GM18909 (cell line): Measurements from ENCODE around the gene LCLAT1.
"Not testable (repeated sequence)": the region's sequence is repeated elsewhere in the genome, so short reads cannot be mapped to it uniquely, and the experiment has no call there.

Experiments used
- ATAC-seq: cut with Tn5 transposase; IDR thresholded peaks from one replicate; pipeline ENCODE4 v1.9.1; 2021; ENCODE audit warnings: mild to moderate bottlenecking; ENCODE audit not compliant: unreplicated experiment, poor library complexity

The LCLAT1 gene

DNA sequence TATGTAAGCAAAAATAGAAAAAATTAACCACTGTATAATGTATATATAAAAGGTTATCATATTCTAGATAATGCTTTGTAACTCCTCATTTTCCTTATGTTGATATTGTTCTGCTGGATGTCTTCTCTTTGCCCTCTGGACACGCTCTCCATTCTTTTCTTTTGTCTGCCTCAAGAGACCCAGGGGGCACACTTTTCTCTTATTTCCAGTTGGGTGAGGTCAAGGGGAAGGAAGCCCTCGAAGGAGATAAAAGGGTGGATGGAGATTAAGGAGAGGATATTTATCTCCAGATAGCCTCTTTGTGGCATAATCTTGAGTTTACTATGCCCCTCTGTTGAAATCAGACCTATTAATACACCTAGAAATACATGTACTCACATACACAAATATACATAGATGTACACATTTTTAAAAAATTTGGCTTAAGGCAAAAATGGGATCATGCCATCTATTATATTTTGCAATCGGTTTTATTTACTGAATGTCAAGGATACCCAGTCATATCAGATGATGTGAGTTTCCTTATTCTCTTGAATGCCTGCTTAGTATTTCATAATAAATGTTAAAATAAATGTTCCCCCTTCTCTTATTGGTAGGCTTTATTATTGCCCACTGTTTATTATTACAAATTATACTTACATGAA, 65.3 kb downstream of the LCLAT1 start:
- no peak for ATAC-seq

DNA sequence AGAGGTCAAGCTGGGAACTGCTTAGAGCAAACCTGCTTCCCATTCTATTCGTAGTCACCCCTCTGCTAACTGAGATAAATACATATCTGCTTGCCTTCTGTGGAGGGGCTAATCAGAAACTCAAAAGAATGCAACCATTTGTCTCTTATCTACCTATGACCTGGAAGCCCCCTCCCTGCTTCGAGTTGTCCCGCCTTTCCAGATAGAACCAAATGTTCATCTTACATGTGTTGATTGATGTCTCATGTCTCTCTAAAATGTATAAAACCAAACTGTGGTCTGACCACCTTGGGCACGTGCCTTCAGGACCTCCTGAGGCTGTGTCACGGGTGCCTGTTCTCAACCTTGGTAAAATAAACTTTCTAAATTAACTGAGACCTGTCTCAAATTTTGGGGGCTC, 66.6 kb downstream of the LCLAT1 start:
- not testable (repeated sequence) for ATAC-seq

DNA sequence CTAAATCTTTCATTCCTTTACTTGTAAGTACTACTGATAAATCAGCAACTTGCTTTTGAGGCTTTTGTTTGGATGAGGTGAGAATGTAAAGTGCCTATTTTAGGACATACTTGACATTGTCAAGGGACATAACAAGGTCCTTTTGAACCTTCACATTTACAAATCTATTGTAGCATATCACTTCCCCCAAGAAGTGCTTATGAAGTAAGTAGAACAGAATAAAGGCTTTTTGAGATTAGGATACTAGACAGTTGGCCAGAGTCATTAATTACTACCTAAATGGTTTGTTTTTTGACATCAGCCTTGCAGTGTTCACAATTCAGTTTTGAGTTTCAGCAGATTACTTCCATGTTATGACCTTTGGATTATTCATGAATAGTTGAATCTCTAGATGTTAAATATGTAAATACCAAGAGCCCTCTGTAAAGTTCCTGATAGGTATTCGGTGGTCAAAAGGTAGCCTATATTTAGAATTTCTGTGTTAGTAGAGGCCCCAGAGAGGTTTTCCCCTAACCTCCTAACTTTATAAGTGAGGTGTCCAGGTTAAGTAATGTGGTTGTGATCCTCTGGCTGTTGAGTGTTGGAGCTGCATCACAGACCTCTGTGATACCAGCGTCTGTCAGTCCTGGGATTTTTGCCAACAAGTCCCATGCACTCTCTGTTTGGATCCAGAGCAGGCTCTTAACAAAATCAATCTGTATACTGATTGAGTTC, 67.2 kb downstream of the LCLAT1 start:
- ATAC-seq = no peak

DNA sequence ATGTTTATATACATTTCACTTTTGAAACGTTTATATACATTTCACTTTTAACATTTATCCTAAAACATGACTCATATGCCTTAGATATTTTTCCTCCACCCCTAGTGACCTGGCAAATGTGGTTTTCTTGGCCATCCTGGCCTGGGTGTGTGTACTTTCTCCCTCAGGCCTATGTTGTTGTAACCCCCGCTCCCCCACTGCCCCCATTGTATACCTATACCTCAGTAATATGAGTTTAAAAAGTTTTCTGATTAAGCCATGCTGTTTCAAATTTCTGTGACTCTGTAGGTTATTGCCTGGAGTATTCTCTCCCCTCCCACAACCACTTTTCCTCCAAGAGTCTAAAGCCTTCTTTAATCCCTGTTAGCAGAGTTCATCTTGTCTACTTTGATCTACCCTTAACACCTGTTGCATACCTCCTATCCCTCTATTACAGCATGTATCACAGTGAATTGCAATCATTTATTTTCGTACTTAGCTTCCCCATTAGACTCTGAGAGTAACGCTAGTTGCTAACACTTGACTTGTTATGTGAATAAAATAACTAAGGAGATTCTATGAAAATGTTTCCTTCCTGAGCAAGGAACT, 67.9 kb downstream of the LCLAT1 start:
- no peak for ATAC-seq

DNA sequence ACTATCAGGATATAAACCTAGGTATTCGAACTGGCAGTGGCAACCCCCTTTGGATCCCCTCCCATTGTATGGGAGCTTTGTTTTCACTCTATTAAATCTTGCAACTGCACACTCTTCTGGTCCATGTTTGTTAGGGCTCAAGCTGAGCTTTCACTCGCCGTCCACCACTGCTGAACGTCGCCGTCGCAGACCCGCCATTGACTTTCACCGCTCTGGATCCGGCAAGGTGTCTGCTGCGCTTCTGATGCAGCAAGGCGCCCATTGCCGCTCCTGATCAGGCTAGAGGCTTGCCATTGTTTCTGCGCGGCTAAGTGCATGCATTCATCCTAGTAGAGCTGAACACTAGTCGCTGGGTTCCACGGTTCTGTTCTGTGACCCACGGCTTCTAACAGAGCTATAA, 69.1 kb downstream of the LCLAT1 start:
- no peak for ATAC-seq

DNA sequence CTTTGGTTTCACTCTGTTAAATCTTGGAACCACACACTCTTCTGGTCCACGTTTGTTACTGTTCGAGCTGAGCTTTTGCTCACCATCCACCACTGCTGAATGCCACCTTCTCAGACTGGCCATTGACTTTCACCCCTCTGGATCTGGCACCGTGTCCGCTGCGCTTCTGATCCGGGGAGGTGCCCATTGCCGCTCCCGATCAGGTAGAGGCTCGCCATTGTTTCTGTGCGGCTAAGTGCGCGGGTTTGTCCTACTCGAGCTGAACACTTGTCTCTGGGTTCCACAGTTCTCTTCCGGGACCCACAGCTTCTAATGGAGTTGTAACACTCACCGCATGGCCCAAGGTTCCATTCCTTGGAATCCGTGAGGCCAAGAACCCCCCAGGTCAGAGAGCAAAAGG, 72.8 kb downstream of the LCLAT1 start:
- ATAC-seq = no peak

DNA sequence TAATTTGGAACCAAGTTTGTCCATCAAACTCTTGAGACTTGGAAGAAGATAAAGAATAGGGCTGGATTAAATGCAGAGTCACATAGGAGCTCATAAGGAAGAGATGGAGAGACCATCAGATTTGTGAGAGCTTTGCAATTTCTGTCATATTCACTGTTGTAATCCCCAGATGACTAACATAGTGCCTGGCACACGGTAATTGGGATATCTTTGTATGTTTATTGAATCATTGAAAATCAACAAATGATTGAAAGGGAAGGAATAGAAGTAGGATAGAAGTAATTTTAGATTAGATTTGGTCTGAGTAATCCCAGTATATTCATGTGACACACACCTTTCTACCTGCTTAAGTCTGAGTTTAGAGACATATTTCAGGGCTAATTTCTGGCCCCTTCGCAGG, 75.4 kb downstream of the LCLAT1 start:
- ATAC-seq = no peak

DNA sequence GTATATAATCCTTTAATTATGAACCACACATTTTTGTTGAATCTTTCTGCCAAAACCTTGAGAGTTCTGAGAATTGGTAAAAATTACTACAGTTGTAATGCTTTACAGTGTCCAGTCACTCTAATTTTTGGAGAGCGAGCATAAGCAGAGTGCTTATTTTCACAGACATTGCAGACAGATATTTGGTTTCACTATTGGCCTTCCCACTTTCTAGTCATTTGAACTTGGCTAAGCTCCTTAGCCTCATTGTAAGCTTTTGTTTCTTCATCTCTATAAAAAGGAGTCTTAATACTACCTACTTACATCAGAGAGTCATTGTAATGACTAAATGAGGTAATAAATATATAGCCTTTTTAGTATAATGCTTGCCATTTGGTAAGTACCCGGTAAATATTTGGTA, 80.4 kb downstream of the LCLAT1 start:
- ATAC-seq = no peak

DNA sequence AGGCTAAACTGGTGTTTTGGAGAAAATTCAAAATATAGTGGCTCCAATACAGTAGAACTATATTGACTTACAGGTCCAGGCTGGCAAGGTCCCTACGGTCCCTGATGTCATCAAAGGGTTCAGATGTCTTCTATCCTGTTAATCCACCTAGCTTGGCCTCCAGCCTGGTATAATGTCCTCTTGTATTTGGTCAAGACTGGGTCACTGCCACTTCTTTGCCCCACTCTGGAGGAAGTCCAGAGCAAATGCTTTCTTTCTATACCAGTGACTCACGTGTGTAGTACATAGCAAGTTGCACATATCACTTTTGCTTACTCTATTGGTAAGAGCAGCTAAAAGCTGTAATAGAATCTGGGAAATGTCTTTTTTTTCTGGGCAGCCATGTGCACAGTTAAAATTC, 80.8 kb downstream of the LCLAT1 start:
- no peak for ATAC-seq

DNA sequence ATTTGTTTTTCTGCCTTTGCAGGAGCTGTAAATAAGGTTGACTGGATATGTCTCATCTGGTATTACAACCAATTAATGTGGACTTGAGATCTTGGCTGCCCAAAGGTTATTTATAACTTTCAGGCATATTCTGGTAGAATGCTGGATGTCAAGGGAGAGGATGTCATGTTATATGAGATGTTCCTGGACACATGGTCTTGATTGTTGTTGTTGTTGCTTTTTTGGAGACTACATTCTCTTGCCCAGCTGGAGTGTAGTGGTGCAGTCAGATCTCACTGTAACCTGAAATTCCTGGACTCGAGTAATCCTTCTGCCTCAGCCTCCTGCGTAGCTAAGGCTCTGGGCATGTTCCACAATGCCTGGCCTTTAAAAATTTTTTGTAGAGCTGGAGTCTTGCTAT, 83.3 kb downstream of the LCLAT1 start:
- ATAC-seq = no peak

DNA sequence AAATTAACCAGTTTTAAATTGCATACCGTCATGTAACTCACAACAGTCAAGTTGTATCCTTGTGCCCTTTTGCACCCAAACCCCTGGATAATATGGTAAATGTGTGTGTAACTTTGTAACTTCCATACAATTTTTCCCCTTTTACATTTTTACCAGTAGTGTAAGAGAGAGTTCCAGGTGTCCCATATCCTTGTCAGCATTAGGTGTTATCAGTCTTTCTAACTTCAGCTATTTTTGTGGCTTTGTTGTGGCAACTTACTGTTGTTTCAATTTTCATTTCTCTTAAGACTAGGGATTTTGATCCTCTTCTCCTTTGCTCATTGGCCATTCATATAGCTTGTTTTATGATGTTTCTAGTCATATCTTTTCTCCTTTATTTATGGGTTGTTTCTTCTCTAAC, 94.6 kb downstream of the LCLAT1 start:
- no peak for ATAC-seq

DNA sequence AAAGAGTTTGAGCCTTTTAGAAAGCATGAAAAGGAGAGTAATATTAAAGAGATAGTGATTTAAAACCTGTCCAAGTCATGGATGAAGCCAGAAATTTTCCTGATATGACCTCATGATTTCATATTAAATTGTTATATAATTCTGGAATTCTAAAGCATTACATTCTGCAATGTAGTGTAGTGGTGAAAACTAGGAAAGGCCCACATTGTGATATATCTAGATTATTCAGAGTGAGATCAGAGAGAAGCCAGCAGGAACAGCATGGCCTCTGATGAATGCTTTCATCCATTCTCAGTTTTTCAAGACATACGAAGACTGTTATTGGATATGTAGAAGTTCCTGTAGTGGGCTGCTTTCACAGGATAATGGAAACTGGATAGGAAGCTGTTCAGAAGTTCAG, 98.8 kb downstream of the LCLAT1 start:
- no peak for ATAC-seq

DNA sequence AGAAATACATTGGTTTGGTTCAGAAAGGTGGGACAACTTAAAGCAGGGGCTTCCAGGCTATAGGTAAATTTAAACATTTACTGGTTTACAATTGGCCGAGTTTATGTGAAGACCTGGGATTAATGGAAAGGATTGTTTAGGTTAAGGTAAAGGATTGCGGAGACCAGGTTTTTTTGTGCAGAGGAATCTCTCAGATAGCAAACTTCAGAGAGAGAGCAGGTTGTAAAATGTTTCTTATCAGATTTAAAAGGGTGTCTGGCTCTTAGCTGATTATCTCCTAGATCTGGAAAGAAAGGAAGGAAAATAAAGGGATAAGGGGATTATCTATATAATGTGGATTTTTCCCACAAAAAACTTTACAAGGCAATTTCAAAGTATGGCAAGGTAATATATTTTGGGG, 101.3 kb downstream of the LCLAT1 start:
- ATAC-seq = no peak

DNA sequence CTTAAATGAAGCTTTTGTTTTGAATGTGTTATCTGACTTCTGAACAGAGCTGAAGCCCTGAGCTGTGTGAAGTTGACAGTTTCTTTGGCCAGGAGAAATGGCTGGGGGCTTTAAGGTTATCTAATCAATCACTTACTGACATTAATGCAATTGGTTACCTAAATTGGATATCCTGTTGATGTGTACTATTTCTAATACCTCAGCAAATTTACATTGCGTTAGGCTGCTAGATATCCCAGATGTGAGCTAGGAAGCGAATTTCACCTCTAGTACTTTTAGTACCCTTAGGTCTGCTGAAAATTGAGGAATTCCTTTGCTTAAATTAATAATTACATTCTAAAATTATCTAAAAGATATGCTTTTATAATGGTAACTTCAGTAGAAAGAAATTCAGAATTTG, 102.0 kb downstream of the LCLAT1 start:
- no peak for ATAC-seq

DNA sequence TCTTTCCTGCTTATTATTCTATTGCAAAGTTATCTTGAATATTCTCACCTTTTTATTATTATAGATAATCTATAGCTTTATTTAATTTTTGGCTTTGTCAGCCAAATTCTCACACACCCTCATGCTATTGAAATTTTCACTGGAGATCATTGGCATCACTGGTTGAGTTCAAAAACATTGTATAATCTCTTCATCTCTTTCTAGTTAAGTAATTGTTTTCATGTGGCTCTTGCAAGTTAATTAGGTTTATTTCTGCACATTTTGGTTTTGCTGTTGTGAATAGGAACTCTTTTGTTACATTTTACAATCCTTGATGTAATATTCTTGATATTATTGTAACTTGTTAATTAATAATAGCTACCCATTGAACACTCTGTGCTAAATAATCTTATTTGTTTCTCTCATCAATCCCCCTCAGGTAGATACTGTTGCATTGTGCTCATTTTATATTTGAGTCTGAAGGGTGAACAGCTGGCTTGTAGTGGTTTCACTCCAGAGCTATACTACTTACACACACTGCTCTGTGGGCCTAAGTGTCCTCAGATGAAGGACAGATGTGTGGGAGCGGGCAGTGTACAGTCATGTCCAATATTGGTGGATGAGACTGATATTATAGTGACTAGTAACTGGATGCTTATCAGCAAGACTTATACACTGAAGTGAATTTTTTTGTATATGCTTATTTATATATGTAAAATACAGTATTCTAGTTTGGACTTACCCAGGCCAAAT, 112.7 kb downstream of the LCLAT1 start:
- no peak for ATAC-seq

DNA sequence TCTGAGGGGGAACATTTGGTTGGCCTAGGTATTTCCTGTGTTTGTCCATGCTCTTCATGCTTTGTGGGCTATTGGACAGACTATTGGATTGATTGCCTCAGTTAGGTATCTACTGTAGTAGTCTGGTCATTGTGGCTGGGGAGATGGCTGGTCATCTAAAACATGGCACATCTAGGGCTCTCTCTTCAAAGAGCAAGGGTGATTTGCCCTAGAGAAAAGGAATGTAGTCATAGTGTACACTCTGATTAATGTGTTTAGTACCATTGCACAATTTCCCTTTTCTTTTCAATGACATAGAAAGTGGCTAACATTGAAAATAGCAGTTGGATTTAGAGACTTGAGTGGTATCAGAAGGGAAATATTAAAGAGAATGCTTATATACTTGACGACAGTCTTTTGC, 114.3 kb downstream of the LCLAT1 start:
- no peak for ATAC-seq

DNA sequence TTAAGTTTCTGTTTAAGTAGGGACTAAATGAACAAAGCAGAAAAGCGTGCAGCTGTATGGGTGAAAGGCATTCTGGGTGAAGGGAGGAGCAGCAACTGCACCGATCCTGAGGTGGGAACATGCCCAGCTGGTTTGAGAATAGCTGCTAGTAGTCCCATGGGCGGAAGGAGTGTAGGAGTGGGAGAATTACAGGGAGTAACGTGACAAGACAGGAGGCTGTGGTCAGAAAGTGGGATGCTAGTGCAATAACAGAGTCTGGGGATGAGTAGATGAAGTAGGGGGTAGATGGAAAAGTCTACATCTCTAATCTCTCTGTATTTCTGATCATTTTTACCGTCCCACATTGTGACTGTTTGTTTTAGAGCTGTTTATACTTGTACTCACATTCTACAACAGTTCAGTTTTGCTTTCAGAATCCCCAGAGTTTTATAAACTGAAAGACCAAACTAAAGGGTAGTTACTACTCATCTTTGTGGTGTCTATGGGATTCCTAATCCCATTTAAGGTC, 118.9 kb downstream of the LCLAT1 start:
- ATAC-seq = no peak

DNA sequence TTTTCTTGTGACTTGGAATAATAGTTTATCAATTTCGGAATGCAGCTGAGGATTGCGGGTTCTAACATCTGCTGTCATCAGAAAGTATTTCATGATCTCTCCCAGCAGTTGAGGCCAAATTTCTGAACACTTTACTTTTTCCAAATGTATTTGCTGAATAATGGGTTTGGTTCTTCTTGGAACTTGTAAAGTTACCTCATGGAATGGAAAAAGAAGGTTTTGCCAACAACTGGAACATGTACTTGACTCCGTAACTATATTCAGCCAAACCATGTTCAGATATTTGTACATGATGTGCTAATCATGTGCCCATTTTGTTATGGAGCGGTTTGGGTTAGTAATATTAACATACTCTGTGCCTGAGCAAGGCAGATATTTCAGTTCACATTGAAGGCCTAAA, 119.6 kb downstream of the LCLAT1 start:
- ATAC-seq = no peak

DNA sequence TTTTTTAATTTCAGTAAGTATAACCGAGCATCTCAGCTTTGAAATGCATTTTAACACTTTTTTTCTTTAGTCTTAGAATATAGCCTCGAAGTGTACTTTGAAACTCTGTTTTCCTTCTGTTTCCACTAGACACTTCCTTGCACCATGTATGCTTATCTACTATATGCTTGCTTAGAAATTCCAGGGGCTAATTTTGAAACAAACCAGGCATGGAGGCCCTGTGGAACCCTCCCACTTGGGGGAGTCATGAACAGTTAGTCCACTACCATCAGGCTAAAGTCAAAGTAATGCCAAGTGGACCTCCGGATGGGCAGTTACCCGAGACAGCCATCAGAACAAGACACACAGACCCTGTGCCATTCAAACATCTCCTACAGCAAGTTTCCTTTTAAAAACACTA, 120.3 kb downstream of the LCLAT1 start:
- no peak for ATAC-seq

DNA sequence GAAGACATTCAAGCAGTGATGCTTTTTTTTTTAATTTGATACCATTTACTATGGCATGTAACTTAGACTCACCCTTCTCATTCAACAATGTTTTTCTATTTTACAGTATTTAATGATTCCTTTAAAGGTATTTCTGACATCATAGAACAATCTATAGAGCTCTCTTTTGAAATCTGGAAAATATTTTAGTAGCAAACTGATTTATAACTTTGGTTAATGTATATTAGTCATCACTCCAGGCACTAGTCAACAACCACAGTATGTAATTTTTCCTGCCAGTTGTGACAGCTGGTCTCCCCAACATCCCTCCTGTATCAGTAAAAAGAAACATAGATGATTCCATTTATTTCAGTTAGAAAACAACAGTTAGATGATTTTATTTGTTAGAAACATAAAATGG, 122.9 kb downstream of the LCLAT1 start:
- no peak for ATAC-seq

DNA sequence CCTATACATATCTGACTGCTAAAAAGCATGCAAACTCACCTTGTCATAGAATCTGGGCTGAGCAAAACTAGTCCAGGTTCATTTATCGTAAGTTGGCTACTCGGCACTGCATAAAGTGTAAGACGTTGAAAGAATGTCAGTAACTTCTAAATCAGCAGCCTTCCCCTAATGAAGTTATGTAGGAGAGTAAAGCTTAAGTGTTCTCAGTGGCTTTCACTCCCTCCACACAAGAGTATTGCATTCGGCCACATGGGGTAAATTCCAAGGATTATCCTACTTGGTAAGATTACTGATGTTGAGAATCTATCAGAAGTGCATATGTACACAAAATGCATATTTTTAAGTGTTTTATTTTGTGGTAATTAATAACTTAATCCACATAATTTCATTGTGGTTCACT, 130.1 kb downstream of the LCLAT1 start:
- ATAC-seq = no peak
